ENCODE data around the gene TEX2.

Gene TEX2

GRCh38 chr17:64155751-64156544 lies 107.1 kb downstream of the TEX2 start:
- no peak for DNase-seq

- no peak for DNase-seq
Measured at GRCh38 chr17:64155129-64155528, 107.9 kb downstream of the TEX2 start.

- DNase-seq = no peak
Measured at GRCh38 chr17:64154717-64155116, 108.3 kb downstream of the TEX2 start.

DNA sequence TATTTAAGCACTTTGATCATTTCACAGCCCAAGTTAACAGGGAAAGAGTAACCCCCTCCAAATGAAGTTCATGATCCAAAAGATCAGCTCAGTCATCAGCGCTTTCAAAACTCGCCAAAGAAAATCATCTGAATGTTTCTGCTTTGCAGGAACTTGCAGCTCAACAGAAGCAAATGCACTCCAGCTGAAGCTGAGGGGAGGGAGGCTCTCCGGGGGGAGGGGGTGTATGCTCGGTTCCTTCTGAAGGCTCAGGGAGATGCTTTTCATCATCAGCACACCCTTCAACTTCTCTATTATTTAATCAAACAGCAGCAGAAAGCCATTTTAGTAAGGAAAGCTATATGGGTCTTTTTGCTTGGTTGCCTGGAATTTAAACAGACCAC lies 108.8 kb downstream of the TEX2 start:
- DNase-seq = no peak

- DNase-seq = no peak
Measured at GRCh38 chr17:64153565-64154312, 109.3 kb downstream of the TEX2 start.

GRCh38 chr17:64152428-64153125 lies 110.5 kb downstream of the TEX2 start:
- no peak for DNase-seq

GRCh38 chr17:64151016-64151368 lies 112.1 kb downstream of the TEX2 start:
- no peak for DNase-seq

GRCh38 chr17:64150237-64151015 lies 112.6 kb downstream of the TEX2 start:
- DNase-seq = no peak

- DNase-seq = no peak
Measured at GRCh38 chr17:64149196-64149595, 113.9 kb downstream of the TEX2 start.

DNA sequence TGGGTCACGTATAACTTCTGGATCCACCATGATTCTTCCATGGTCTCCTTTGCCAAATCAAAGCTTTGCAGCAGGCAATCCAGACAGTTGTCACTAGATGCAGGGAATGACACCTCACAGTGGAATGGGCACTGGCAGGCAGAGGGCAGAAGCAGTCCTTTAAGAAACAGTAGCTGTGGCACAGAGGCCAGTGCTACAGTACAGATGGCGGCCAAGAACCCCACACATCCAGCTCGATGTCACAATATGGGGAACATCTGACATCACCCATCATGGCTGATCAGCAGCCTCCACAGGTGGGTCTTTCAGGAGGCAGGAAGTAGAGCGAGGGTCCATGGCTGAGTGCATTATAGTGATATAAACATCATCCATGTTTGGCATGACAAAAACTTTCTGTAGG lies 114.4 kb downstream of the TEX2 start:
- no peak for DNase-seq

DNA sequence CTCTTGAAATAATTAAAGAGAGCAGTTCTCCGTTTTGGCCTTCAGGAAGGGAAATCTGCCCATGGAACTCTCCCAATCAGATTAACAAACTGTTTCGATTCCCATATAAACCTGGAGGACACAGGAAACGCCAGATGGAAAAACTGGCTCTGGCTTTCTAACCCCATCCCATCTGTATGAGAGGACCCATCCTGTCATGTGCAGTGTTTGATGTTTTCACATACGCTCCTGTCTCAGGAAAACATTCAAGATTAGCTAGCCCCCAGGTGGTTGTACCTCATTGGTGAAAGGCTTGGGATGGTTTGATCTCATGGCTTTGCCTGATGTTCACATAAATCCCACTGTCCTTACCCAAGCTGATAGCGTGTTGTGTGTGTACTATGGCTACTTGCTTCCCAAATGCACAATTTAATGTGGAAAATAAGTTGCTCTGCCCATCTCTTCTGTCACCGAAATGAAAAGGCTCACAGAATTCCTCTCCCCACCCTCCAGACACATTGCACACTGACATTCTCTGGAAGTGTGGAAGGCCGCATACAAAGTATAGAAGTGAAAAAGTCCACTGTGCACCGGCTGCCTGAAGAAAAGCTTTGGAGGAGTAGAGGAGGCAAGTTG lies 114.9 kb downstream of the TEX2 start:
- DNase-seq = no peak

GRCh38 chr17:64147110-64148016 lies 115.7 kb downstream of the TEX2 start:
- DNase-seq = no peak

DNA sequence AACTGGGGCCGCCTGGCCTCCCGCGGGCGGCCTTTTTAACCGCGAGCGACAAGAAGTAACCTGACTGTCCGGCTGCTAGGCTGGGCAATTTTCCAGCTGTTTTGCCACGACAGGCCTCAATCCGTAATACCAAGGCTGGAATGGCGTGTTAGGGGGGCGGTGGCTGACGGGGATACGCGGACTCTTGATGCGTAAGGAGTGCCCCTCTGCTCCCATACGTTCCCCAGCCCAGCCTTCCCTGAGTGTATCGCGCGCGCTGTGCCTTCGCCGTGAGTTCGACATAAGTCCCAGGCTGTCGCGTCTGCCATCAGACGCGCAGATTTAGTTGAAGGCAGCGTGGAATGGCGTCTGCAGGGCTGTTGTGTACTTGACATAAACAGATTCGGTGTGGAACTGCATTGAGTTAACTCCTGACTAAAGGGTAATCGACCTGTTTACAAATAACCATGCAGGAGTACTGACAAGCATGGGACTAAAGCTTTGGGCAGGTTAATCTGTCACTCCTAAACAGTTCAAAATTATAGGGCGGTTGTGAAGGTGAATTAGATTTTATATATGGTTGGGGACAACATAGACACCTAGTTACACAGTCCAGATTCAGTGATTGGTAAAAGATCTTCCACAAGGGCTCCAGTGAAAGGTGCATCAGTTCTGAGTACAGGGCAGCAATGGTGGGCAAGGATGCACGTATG lies 116.5 kb downstream of the TEX2 start:
- DNase-seq = no peak

- DNase-seq = peak; percentile 87
Measured at GRCh38 chr17:64145751-64146417, 117.2 kb downstream of the TEX2 start.

GRCh38 chr17:64145375-64145750 lies 117.7 kb downstream of the TEX2 start:
- no peak for DNase-seq

DNA sequence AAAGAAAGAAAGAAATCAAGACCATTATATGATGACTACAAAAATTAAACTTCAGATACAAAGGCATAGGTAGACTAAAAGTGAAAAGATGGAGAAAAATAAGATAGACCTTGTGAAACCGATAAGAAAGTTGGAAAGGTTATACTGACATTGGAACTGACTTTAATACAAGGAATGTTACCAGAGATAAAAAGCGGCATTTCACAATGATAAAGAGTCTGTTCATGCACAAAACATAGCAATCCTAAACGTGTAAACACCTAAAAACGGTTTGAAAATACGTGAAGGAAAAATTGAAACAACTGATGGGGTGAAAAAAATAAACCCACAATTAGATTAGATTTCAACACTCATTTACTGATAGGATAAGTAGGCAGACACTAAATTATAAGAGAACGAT lies 123.5 kb downstream of the TEX2 start:
- DNase-seq = no peak

GRCh38 chr17:64138441-64138840 lies 124.6 kb downstream of the TEX2 start:
- no peak for DNase-seq

DNA sequence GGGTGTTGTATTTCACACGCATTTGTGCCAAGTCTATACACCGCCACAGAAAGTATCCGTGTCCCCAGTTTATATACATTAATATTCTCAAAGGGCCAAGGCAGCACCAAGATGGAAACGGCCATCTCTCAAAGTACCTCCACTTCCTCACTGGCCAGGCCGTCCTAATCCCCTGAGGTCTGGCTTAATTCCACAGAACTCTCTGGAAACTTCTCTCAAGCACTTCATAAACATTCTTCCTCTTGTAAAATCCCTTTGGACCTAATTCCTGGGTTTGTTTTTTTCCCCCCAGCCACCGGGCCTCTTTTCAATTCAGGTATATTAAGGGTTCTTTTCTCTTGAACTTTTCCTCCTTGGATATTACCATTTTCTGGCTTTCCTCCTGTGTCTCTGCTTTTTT lies 128.1 kb downstream of the TEX2 start:
- no peak for DNase-seq

DNA sequence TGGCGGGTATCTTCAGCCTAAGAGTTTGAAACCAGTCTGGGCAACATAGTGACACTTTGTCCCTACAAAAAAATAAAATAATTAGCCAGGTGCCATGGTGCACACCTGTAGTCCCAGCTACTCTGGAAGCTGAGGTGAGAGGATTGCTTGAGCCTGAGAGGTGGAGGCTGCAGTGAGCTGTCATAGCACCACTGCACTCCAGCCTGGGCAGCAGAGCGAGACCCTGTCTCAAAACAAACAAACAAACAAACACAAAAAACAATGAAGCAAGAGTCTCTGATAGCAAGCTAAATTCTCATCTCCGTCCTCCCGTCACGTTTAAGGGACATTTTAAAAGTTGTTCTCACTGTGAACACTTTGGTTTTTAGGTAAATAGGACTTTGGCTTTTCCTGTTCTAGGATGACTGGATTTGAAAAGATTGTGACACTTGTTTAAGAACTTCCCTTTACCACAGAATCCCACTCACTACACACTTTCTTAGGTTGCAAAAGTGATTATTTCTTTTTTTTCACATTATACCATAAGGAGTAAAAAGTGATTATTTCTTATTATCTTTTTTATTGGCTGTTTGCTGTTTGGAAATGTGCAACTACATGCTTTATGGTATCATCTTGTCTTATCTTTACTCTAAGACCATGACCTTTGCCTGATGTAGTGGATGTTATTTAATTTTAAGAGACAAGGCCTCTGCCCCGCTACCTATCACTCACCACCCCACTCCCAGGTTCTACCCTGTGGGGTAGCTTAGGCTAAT lies 128.7 kb downstream of the TEX2 start:
- no peak for DNase-seq

Data from GOT3 (cell line).